Camera-type eye (tissue), 1 donor: ENCODE results near the gene GABPA. TPM values are rescaled to one million over a fixed set of nuclear protein-coding genes. Genes with fewer than 3 reads are reported as not detected.

ENCODE experiments used
- total RNA-seq: library from RNA; depleted of rRNA; stranded (reverse); fragments of >200 nt; gene quantifications from one replicate; pipeline ENCODE4 v1.2.3, GENCODE V29; 2014

The GABPA gene
- 70.9 TPM for total RNA-seq

GRCh38 chr21:25734904-25735645, at the start of gene GABPA, which contains the start of gene ATP5PF:
Gene GABPA, plus strand, starts transcription at chr21:25734972. Its CDS starts 6,627 bp downstream, at chr21:25741599.
Gene ATP5PF, minus strand, starts transcription at chr21:25734904. Its CDS starts 5,110 bp downstream, at chr21:25729794.

Other genes starting within 250 kb of the GABPA start
- gene MRPL39, start 127.5 kb upstream of the GABPA start, total RNA-seq, result 27.9 TPM
- gene JAM2, start 95.7 kb upstream of the GABPA start, total RNA-seq, result 55.3 TPM
- gene ATP5PF, start 68 bp upstream of the GABPA start, total RNA-seq, result 91.4 TPM